PC-3 (cell line): Measurements from ENCODE around the gene DNAJB5. TPM values are rescaled to one million over a fixed set of nuclear protein-coding genes. Genes with fewer than 3 reads are reported as not detected.

ENCODE experiments used
- ATAC-seq: fragments of 200-7000 bp; cut with Tn5 transposase; 2 replicates; pipeline ENCODE4 v1.9.1; 2020; ENCODE audit warnings: mild to moderate bottlenecking, moderate library complexity
- BruUV-seq: library from RNA; stranded (reverse); fragments of 400-500 nt; replicated peaks from 2 replicates; lab custom pipeline; 2021; lab: Mats Ljungman, UMichigan
- CTCF ChIA-PET: fragments of 300-600 bp; sonication (Branson Sonifier 250); formaldehyde crosslinking; loops from one replicate; lab custom pipeline; 2022; ENCODE audit warnings: antibody characterized with exemption; lab: Charles Lee
- POLR2A ChIA-PET: fragments of 300-600 bp; sonication (Branson Sonifier 250); formaldehyde crosslinking; loops from one replicate; lab custom pipeline; 2022; ENCODE audit warnings: antibody characterized with exemption; ENCODE audit not compliant: unreplicated experiment; lab: Charles Lee
- DNase-seq: peaks from one replicate; pipeline ENCODE4 v3.0.0-alpha.2; 2015
- H2AFZ ChIP-seq: fragments of 300-600 bp; sonication (generic); 2 replicates; pipeline ENCODE4 v1.6.0; 2016; ENCODE audit warnings: antibody characterized with exemption, low read length
- H3F3A ChIP-seq: fragments of 300-600 bp; sonication (generic); one replicate; pipeline ENCODE4 v1.6.0; 2017; ENCODE audit warnings: antibody characterized with exemption, low read length, control low read depth, mild to moderate bottlenecking; ENCODE audit not compliant: unreplicated experiment
- H3K27ac ChIP-seq: fragments of 300-600 bp; sonication (generic); 2 replicates; pipeline ENCODE4 v1.5.1; 2016; ENCODE audit warnings: mild to moderate bottlenecking, low read length
- H3K27me3 ChIP-seq: fragments of 300-600 bp; sonication (generic); 2 replicates; pipeline ENCODE4 v1.6.1; 2016; ENCODE audit warnings: low read length, mixed read lengths
- H3K36me3 ChIP-seq: fragments of 300-600 bp; sonication (generic); 2 replicates; pipeline ENCODE4 v1.6.1; 2016; ENCODE audit warnings: low read depth, mixed run types, low read length, mixed read lengths
- H3K4me1 ChIP-seq: fragments of 300-600 bp; sonication (generic); 2 replicates; pipeline ENCODE4 v1.5.1; 2016; ENCODE audit warnings: low read length; ENCODE audit not compliant: insufficient read depth
- H3K4me2 ChIP-seq: fragments of 300-600 bp; sonication (generic); 2 replicates; pipeline ENCODE4 v1.6.0; 2016; ENCODE audit warnings: low read length
- H3K4me3 ChIP-seq: fragments of 300-600 bp; sonication (generic); 2 replicates; pipeline ENCODE4 v1.5.1; 2016; ENCODE audit warnings: mild to moderate bottlenecking, low read length, mixed read lengths
- H3K79me2 ChIP-seq: fragments of 300-600 bp; sonication (generic); 2 replicates; pipeline ENCODE4 v1.6.1; 2017; ENCODE audit warnings: low read length, mixed read lengths
- H3K9ac ChIP-seq: fragments of 300-600 bp; sonication (generic); 2 replicates; pipeline ENCODE4 v1.6.0; 2016; ENCODE audit warnings: mild to moderate bottlenecking, low read length
- H3K9me2 ChIP-seq: fragments of 300-600 bp; sonication (generic); replicated peaks from 2 replicates; pipeline ENCODE4 v1.6.1; 2016; ENCODE audit warnings: mixed run types, low read length, mixed read lengths
- H3K9me3 ChIP-seq: fragments of 300-600 bp; sonication (generic); 2 replicates; pipeline ENCODE4 v1.6.1; 2016; ENCODE audit warnings: low read length, mixed read lengths
- H4K20me1 ChIP-seq: fragments of 300-600 bp; sonication (generic); 2 replicates; pipeline ENCODE4 v1.6.1; 2016; ENCODE audit warnings: low read length, mixed read lengths
- CTCF ChIP-seq: fragments of 300-600 bp; sonication (generic); conservative IDR thresholded peaks from 2 replicates; pipeline ENCODE4 v1.5.1; 2017; ENCODE audit warnings: antibody characterized with exemption, low read depth, mild to moderate bottlenecking, low read length
- EZH2 ChIP-seq: fragments of 300-600 bp; sonication (generic); IDR thresholded peaks from one replicate; pipeline ENCODE4 v1.6.1; 2017; ENCODE audit warnings: antibody characterized with exemption, mild to moderate bottlenecking, low read length; ENCODE audit not compliant: unreplicated experiment
- EZH2phosphoT487 ChIP-seq: fragments of 300-600 bp; sonication (generic); IDR thresholded peaks from 2 replicates; pipeline ENCODE4 v1.6.1; 2018; ENCODE audit warnings: mild to moderate bottlenecking, antibody characterized with exemption, low read length, borderline replicate concordance
- intact Hi-C: fragments of 100-400 bp; cut with micrococcal nuclease; formaldehyde crosslinking; loops from 2 replicates; pipeline ENCODE4 v1.9.0; 2023
- total RNA-seq: library from RNA; depleted of rRNA; stranded (reverse); fragments of >200 nt; gene quantifications from 2 replicates; pipeline ENCODE4 v1.2.3, GENCODE V29; 2014

Gene DNAJB5
- total RNA-seq, 1 experiment from 2014 or later, result 9.3 TPM

GRCh38 chr9:34974664-34975063 lies 14.9 kb upstream of the DNAJB5 start:
- Histone ChIP-seq H3K9me2 (no peaks in the 10 kb centered on the region), H3K27ac (no peak overlapping the region), H3K27me3 (peaks cover 49% of the 10 kb centered on the region), H3F3A (no peaks in the 10 kb centered on the region), H3K9ac (no peak overlapping the region), H3K4me3 (no peak overlapping the region), H3K4me1 (no peaks in the 10 kb centered on the region), H3K79me2 (no peaks in the 10 kb centered on the region), H2AFZ (no peak overlapping the region), H4K20me1 (no peaks in the 10 kb centered on the region), H3K36me3 (no peaks in the 10 kb centered on the region), H3K9me3 (no peaks in the 10 kb centered on the region), H3K4me2 (no peak overlapping the region)
- ATAC-seq (no peak), DNase-seq (no peak)
- ChIA-PET CTCF (no interaction called here), POLR2A (no interaction called here)
- BruUV-seq, result no TSS peak
- intact Hi-C loops, result no loop called here
- no peak for TF ChIP-seq EZH2
- no peak for TF ChIP-seq CTCF
- no peak for TF ChIP-seq EZH2phosphoT487

- no peaks in the 10 kb centered on the region for H3K36me3 ChIP-seq
- H3K9me2 ChIP-seq, result no peaks in the 10 kb centered on the region
- intact Hi-C loops, result no loop called here
- no peak overlapping the region for H3K9ac ChIP-seq
- H3K4me2 ChIP-seq, result no peak overlapping the region
- no peaks in the 10 kb centered on the region for H3K4me1 ChIP-seq
- no peaks in the 10 kb centered on the region for H3K79me2 ChIP-seq
- H3K27me3 ChIP-seq, result peaks cover 41% of the 10 kb centered on the region
- POLR2A ChIA-PET, result no interaction called here
- H3K27ac ChIP-seq, result no peak overlapping the region
- H3F3A ChIP-seq, result no peaks in the 10 kb centered on the region
- TF ChIP-seq EZH2 (no peak), EZH2phosphoT487 (no peak), CTCF (no peak)
- no peak overlapping the region for H3K4me3 ChIP-seq
- DNase-seq (no peak), ATAC-seq (no peak)
- no peaks in the 10 kb centered on the region for H3K9me3 ChIP-seq
- CTCF ChIA-PET, result no interaction called here
- no TSS peak for BruUV-seq
- H2AFZ ChIP-seq, result no peak overlapping the region
- no peaks in the 10 kb centered on the region for H4K20me1 ChIP-seq
Observed at GRCh38 chr9:34976441-34976840, 13.1 kb upstream of the DNAJB5 start.

GRCh38 chr9:34976992-34977391 lies 12.6 kb upstream of the DNAJB5 start:
- intact Hi-C loops, result no loop called here
- no peaks in the 10 kb centered on the region for H3K9me2 ChIP-seq
- no peak overlapping the region for H3K4me3 ChIP-seq
- DNase-seq (no peak), ATAC-seq (no peak)
- no peak overlapping the region for H2AFZ ChIP-seq
- H3F3A ChIP-seq, result no peaks in the 10 kb centered on the region
- H3K27ac ChIP-seq, result no peak overlapping the region
- no peaks in the 10 kb centered on the region for H3K36me3 ChIP-seq
- peaks cover 41% of the 10 kb centered on the region for H3K27me3 ChIP-seq
- no TSS peak for BruUV-seq
- no peak overlapping the region for H3K4me2 ChIP-seq
- ChIA-PET POLR2A (no interaction called here), CTCF (no interaction called here)
- no peaks in the 10 kb centered on the region for H3K4me1 ChIP-seq
- H4K20me1 ChIP-seq, result no peaks in the 10 kb centered on the region
- no peak for TF ChIP-seq EZH2
- TF ChIP-seq CTCF, result no peak
- no peak for TF ChIP-seq EZH2phosphoT487
- H3K9me3 ChIP-seq, result no peaks in the 10 kb centered on the region
- no peaks in the 10 kb centered on the region for H3K79me2 ChIP-seq
- no peak overlapping the region for H3K9ac ChIP-seq
